Omental fat pad (tissue), 4 donors: ENCODE results near the gene CCL17. TPM values are rescaled to one million over a fixed set of nuclear protein-coding genes. Genes with fewer than 3 reads are reported as not detected.

ENCODE experiments used
- ATAC-seq: fragments of 150-250 bp; one replicate; pipeline ENCODE4 v1.9.1; 2016; ENCODE audit warnings: mild to moderate bottlenecking, moderate library complexity; ENCODE audit not compliant: low FRiP score
- DNase-seq: peaks from one replicate; pipeline ENCODE4 v3.0.0-alpha.2; 2019; ENCODE audit warnings: low spot score
- CTCF ChIP-seq, 3 donors: fragments of 450-650 bp; IDR thresholded peaks; one replicate each; pipeline ENCODE4 v1.5.1; 2016 to 2017; ENCODE audit warnings: antibody characterized with exemption in 3 of 3, mild to moderate bottlenecking in 3 of 3, moderate library complexity in 2 of 3
- total RNA-seq, 4 donors: library from RNA; depleted of rRNA; stranded (reverse); fragments of >200 nt; gene quantifications; one replicate each; pipeline ENCODE4 v1.1.0, GENCODE V29; 2016

CCL17 gene
- total RNA-seq, 4 donors from 2014 or later, result not detected

GRCh38 chr16:57384248-57385070, 20.1 kb upstream of the CCL17 start:
- ATAC-seq (no peak), DNase-seq (no peak)
- TF ChIP-seq CTCF (IDR thresholded peaks at IDR 0.05), result no peak

- no peak for ATAC-seq
- no peak for TF ChIP-seq CTCF (IDR thresholded peaks at IDR 0.05)
- no peak for DNase-seq
Observed at GRCh38 chr16:57385083-57385482, 19.5 kb upstream of the CCL17 start.

GRCh38 chr16:57386381-57386951, 18.1 kb upstream of the CCL17 start:
- DNase-seq (no peak), ATAC-seq (no peak)
- TF ChIP-seq CTCF (IDR thresholded peaks at IDR 0.05), result no peak

- ATAC-seq (no peak), DNase-seq (no peak)
- TF ChIP-seq CTCF (IDR thresholded peaks at IDR 0.05), result no peak
Observed at GRCh38 chr16:57387598-57388354, 16.8 kb upstream of the CCL17 start.

GRCh38 chr16:57388359-57389086, 16.0 kb upstream of the CCL17 start:
- ATAC-seq (no peak), DNase-seq (no peak)
- TF ChIP-seq CTCF (IDR thresholded peaks at IDR 0.05), result no peak

- ATAC-seq (no peak), DNase-seq (no peak)
- no peak for TF ChIP-seq CTCF (IDR thresholded peaks at IDR 0.05)
Observed at GRCh38 chr16:57389087-57389468, 15.5 kb upstream of the CCL17 start.
